Astrocyte (in vitro differentiated cells and primary cell): ENCODE measurements around the gene SAMD9L.

Experiments
- EZH2 ChIP-seq: IDR thresholded peaks from 2 replicates; pipeline ENCODE4 v1.6.1; 2012; ENCODE audit warnings: mild to moderate bottlenecking, low read length, inconsistent platforms; ENCODE audit not compliant: insufficient read depth
- TF ChIP-seq, protein P1 (sequence below): IDR thresholded peaks from 2 replicates; pipeline ENCODE4 v1.5.1; 2011; ENCODE audit warnings: low read depth, mild to moderate bottlenecking, inconsistent platforms, low read length, moderate library complexity; ENCODE audit not compliant: insufficient read depth

GRCh38 chr7:93147363-93147762 is 822 bp downstream of the SAMD9L start:
- TF ChIP-seq, protein P1, sequence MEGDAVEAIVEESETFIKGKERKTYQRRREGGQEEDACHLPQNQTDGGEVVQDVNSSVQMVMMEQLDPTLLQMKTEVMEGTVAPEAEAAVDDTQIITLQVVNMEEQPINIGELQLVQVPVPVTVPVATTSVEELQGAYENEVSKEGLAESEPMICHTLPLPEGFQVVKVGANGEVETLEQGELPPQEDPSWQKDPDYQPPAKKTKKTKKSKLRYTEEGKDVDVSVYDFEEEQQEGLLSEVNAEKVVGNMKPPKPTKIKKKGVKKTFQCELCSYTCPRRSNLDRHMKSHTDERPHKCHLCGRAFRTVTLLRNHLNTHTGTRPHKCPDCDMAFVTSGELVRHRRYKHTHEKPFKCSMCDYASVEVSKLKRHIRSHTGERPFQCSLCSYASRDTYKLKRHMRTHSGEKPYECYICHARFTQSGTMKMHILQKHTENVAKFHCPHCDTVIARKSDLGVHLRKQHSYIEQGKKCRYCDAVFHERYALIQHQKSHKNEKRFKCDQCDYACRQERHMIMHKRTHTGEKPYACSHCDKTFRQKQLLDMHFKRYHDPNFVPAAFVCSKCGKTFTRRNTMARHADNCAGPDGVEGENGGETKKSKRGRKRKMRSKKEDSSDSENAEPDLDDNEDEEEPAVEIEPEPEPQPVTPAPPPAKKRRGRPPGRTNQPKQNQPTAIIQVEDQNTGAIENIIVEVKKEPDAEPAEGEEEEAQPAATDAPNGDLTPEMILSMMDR, result no peak
- no peak for TF ChIP-seq EZH2
